CD4-positive, alpha-beta T cell (primary cell): ENCODE results near the gene GLCCI1. TPM values are rescaled to one million over a fixed set of nuclear protein-coding genes. Genes with fewer than 3 reads are reported as not detected.
A peak's percentile ranks its signal among the peaks of the same experiment; 100 is the strongest.

Source experiments
- ATAC-seq: fragments of 200-7000 bp; cut with Tn5 transposase; one replicate; pipeline ENCODE4 v1.10.0; 2022; ENCODE audit warnings: mild to moderate bottlenecking; ENCODE audit not compliant: poor library complexity
- CTCF ChIA-PET: fragments of 350-600 bp; sonication (Branson Sonifier 250); formaldehyde crosslinking; loops from one replicate; lab custom pipeline; 2021; ENCODE audit warnings: antibody characterized with exemption, inconsistent platforms; lab: Charles Lee
- POLR2A ChIA-PET: fragments of 350-600 bp; sonication (Branson Sonifier 250); formaldehyde crosslinking; loops from one replicate; lab custom pipeline; 2021; ENCODE audit warnings: antibody characterized with exemption, inconsistent platforms; lab: Charles Lee
- DNase-seq, 14 experiments: peaks; one replicate each; pipeline ENCODE4 v3.0.0-alpha.2; 2013 to 2020; ENCODE audit warnings: mixed read lengths in 2 of 14
- H3K27ac ChIP-seq, 2 donors: one replicate each; pipeline versions ENCODE4 v1.5.1 to v1.7.0; 2013; ENCODE audit warnings: low read length in 2 of 2, low read depth in 1 of 2, mild to moderate bottlenecking in 1 of 2
- H3K27me3 ChIP-seq, 2 experiments: 1 replicate in 1 of 2; 2 replicates in 1 of 2; pipeline versions ENCODE4 v1.6.1 to v1.7.0; 2013; ENCODE audit warnings: low read length in 2 of 2, control low read depth in 1 of 2, mild to moderate bottlenecking in 1 of 2, moderate library complexity in 1 of 2; ENCODE audit not compliant: insufficient read depth in 2 of 2, control insufficient read depth in 1 of 2
- H3K36me3 ChIP-seq: one replicate; pipeline ENCODE4 v1.6.1; 2013; ENCODE audit warnings: low read length, control low read depth; ENCODE audit not compliant: insufficient read depth
- H3K4me1 ChIP-seq: one replicate; pipeline ENCODE4 v1.6.1; 2013; ENCODE audit warnings: low read length, control low read depth; ENCODE audit not compliant: insufficient read depth
- H3K4me3 ChIP-seq: one replicate; pipeline ENCODE4 v1.5.1; 2013; ENCODE audit warnings: mild to moderate bottlenecking, low read length, moderate library complexity
- H3K9me3 ChIP-seq, 2 experiments: 1 replicate in 1 of 2; 2 replicates in 1 of 2; pipeline versions ENCODE4 v1.6.1 to v1.7.0; 2013; ENCODE audit warnings: low read length in 2 of 2, mild to moderate bottlenecking in 2 of 2, control low read depth in 1 of 2, moderate library complexity in 1 of 2; ENCODE audit not compliant: control insufficient read depth in 1 of 2, insufficient read depth in 1 of 2
- H3K27ac Mint-ChIP-seq: one replicate; pipeline ENCODE4 v1.8.0; 2020; ENCODE audit warnings: mixed read lengths
- H3K27me3 Mint-ChIP-seq: one replicate; pipeline ENCODE4 v1.8.0; 2021; ENCODE audit warnings: mixed read lengths
- H3K36me3 Mint-ChIP-seq: one replicate; pipeline ENCODE4 v1.8.0; 2021; ENCODE audit warnings: low read depth, mixed read lengths
- H3K4me1 Mint-ChIP-seq: one replicate; pipeline ENCODE4 v1.8.0; 2021; ENCODE audit warnings: low read depth, mixed read lengths
- H3K4me3 Mint-ChIP-seq: one replicate; pipeline ENCODE4 v1.8.0; 2020; ENCODE audit warnings: mild to moderate bottlenecking, mixed read lengths
- H3K9me3 Mint-ChIP-seq: one replicate; pipeline ENCODE4 v1.8.0; 2020; ENCODE audit warnings: mixed read lengths
- CTCF ChIP-seq: fragments of 200-600 bp; IDR thresholded peaks from one replicate; pipeline ENCODE4 v1.8.0; 2022; ENCODE audit warnings: antibody characterized with exemption, mild to moderate bottlenecking
- intact Hi-C, 2 experiments: fragments of 100-400 bp; cut with DNase I in 1 of 2; cut with micrococcal nuclease in 1 of 2; formaldehyde crosslinking; loops; one replicate each; pipeline versions ENCODE4 v1.15.1 to v1.9.0; 2023 to 2025; cut with DNase I, micrococcal nuclease
- total RNA-seq, 174 experiments: library from RNA in 2 of 174; stranded (reverse) in 2 of 174; gene quantifications; one replicate each; pipeline ENCODE4 v1.2.3 and lab custom pipeline; 2021 to 2026

Gene GLCCI1
- total RNA-seq, 2 experiments from 2014 or later = 22.2 to 22.3 TPM

- peaks cover 67% of the 10 kb centered on the region for H3K4me1 Mint-ChIP-seq
- H3K4me3 Mint-ChIP-seq = peak overlapping the region; percentile 38
- Histone ChIP-seq H3K4me1 (peaks cover 34% of the 10 kb centered on the region), H3K9me3 (no peaks in the 10 kb centered on the region), H3K4me3 (no peak overlapping the region), H3K27ac (no peak overlapping the region), H3K27me3 (no peaks in the 10 kb centered on the region), H3K36me3 (no peaks in the 10 kb centered on the region)
- TF ChIP-seq CTCF = no peak
- intact Hi-C loops = no loop called here
- H3K36me3 Mint-ChIP-seq = no peaks in the 10 kb centered on the region
- no peak for DNase-seq
- H3K9me3 Mint-ChIP-seq = no peaks in the 10 kb centered on the region
- POLR2A ChIA-PET = interaction anchor here (0.6 to 0.7 kb wide), 3 partner anchors 60 to 471 kb away, joined by 3 read pairs; partner anchors contain the start of gene UMAD1
- no peak overlapping the region for H3K27ac Mint-ChIP-seq
- no peaks in the 10 kb centered on the region for H3K27me3 Mint-ChIP-seq
- CTCF ChIA-PET = no interaction called here
- ATAC-seq = no peak
These were observed 142.8 kb downstream of the GLCCI1 start for GRCh38 chr7:8111282-8111960.

GRCh38 chr7:8112685-8113084, 144.1 kb downstream of the GLCCI1 start:
- ATAC-seq = no peak
- H3K4me3 Mint-ChIP-seq = no peak overlapping the region
- no peaks in the 10 kb centered on the region for H3K27me3 Mint-ChIP-seq
- Histone ChIP-seq H3K36me3 (no peaks in the 10 kb centered on the region), H3K4me3 (no peak overlapping the region), H3K27me3 (no peaks in the 10 kb centered on the region), H3K9me3 (no peaks in the 10 kb centered on the region), H3K27ac (no peak overlapping the region), H3K4me1 (peaks cover 31% of the 10 kb centered on the region)
- no peaks in the 10 kb centered on the region for H3K36me3 Mint-ChIP-seq
- ChIA-PET POLR2A (interaction anchor here (0.8 to 1.3 kb wide), 2 partner anchors 8 to 12 kb away, joined by 3 read pairs; no protein-coding TSS in a partner anchor), CTCF (no interaction called here)
- H3K4me1 Mint-ChIP-seq = peaks cover 73% of the 10 kb centered on the region
- no peak for DNase-seq
- H3K9me3 Mint-ChIP-seq = no peaks in the 10 kb centered on the region
- intact Hi-C loops = no loop called here
- TF ChIP-seq CTCF = no peak
- H3K27ac Mint-ChIP-seq = no peak overlapping the region

GRCh38 chr7:8113184-8113583, 144.6 kb downstream of the GLCCI1 start:
- H3K4me1 Mint-ChIP-seq = peaks cover 76% of the 10 kb centered on the region
- DNase-seq = no peak
- ChIA-PET CTCF (no interaction called here), POLR2A (interaction anchor here (0.8 to 1.3 kb wide), 2 partner anchors 8 to 12 kb away, joined by 3 read pairs; no protein-coding TSS in a partner anchor)
- intact Hi-C loops = no loop called here
- Histone ChIP-seq H3K4me1 (peaks cover 31% of the 10 kb centered on the region), H3K4me3 (no peak overlapping the region), H3K36me3 (no peaks in the 10 kb centered on the region), H3K27me3 (no peaks in the 10 kb centered on the region), H3K27ac (no peak overlapping the region), H3K9me3 (no peaks in the 10 kb centered on the region)
- H3K27ac Mint-ChIP-seq = peak overlapping the region; percentile 85
- H3K27me3 Mint-ChIP-seq = no peaks in the 10 kb centered on the region
- TF ChIP-seq CTCF = no peak
- no peak overlapping the region for H3K4me3 Mint-ChIP-seq
- ATAC-seq = no peak
- no peaks in the 10 kb centered on the region for H3K9me3 Mint-ChIP-seq
- H3K36me3 Mint-ChIP-seq = no peaks in the 10 kb centered on the region
